ENCODE measurements around the gene GCNT2. TPM values are rescaled to one million over a fixed set of nuclear protein-coding genes. Genes with fewer than 3 reads are reported as not detected.

The GCNT2 gene
- total RNA-seq, 1 experiment from 2014 or later, result 51.2 TPM

GRCh38 chr6:10589429-10589727 is 68.2 kb downstream of the GCNT2 start:
- peaks cover 63% of the 10 kb centered on the region for H3K4me1 Mint-ChIP-seq
- ChIA-PET POLR2A (interaction anchor here (0.6 to 1.6 kb wide), 2 partner anchors 29 to 68 kb away, joined by 3 read pairs; partner anchors contain the start of gene GCNT2), CTCF (no interaction called here)
- ATAC-seq (no peak), DNase-seq (ENCODE audit: low spot score) (no peak)
- TF ChIP-seq AFF4 (CRISPR knock-in tag; IDR thresholded peaks at IDR 0.05; ENCODE audit: borderline replicate concordance) (no peak), EMX1 (CRISPR knock-in tag; IDR thresholded peaks at IDR 0.05) (no peak), CREM (CRISPR knock-in tag; IDR thresholded peaks at IDR 0.05) (no peak), MYBL2 (CRISPR knock-in tag; IDR thresholded peaks at IDR 0.05) (no peak), ZNF671 (CRISPR knock-in tag; IDR thresholded peaks at IDR 0.05) (no peak), NFATC4 (CRISPR knock-in tag; IDR thresholded peaks at IDR 0.05) (no peak), TEAD4 (CRISPR knock-in tag; IDR thresholded peaks at IDR 0.05) (no peak), RELA (CRISPR knock-in tag; IDR thresholded peaks at IDR 0.05; ENCODE audit: borderline replicate concordance) (no peak), TP53 (CRISPR knock-in tag; IDR thresholded peaks at IDR 0.05) (no peak), ZNF232 (CRISPR knock-in tag; IDR thresholded peaks at IDR 0.05) (no peak), NR1H2 (CRISPR knock-in tag; IDR thresholded peaks at IDR 0.05) (no peak), ZNF512 (CRISPR knock-in tag; IDR thresholded peaks at IDR 0.05; ENCODE audit: borderline replicate concordance) (no peak), ZBTB21 (CRISPR knock-in tag; IDR thresholded peaks at IDR 0.05; ENCODE audit: borderline replicate concordance) (no peak), ESRRA (CRISPR knock-in tag; IDR thresholded peaks at IDR 0.05; ENCODE audit: borderline replicate concordance) (no peak), CTCF (IDR thresholded peaks at IDR 0.05) (no peak)
- TF ChIP-seq, protein P1, sequence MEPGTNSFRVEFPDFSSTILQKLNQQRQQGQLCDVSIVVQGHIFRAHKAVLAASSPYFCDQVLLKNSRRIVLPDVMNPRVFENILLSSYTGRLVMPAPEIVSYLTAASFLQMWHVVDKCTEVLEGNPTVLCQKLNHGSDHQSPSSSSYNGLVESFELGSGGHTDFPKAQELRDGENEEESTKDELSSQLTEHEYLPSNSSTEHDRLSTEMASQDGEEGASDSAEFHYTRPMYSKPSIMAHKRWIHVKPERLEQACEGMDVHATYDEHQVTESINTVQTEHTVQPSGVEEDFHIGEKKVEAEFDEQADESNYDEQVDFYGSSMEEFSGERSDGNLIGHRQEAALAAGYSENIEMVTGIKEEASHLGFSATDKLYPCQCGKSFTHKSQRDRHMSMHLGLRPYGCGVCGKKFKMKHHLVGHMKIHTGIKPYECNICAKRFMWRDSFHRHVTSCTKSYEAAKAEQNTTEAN (CRISPR knock-in tag; IDR thresholded peaks at IDR 0.05), result no peak
- TF ChIP-seq, protein P2, sequence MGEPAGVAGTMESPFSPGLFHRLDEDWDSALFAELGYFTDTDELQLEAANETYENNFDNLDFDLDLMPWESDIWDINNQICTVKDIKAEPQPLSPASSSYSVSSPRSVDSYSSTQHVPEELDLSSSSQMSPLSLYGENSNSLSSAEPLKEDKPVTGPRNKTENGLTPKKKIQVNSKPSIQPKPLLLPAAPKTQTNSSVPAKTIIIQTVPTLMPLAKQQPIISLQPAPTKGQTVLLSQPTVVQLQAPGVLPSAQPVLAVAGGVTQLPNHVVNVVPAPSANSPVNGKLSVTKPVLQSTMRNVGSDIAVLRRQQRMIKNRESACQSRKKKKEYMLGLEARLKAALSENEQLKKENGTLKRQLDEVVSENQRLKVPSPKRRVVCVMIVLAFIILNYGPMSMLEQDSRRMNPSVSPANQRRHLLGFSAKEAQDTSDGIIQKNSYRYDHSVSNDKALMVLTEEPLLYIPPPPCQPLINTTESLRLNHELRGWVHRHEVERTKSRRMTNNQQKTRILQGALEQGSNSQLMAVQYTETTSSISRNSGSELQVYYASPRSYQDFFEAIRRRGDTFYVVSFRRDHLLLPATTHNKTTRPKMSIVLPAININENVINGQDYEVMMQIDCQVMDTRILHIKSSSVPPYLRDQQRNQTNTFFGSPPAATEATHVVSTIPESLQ (CRISPR knock-in tag; IDR thresholded peaks at IDR 0.05), result no peak
- peaks cover 6% of the 10 kb centered on the region for H3K36me3 Mint-ChIP-seq
- no peaks in the 10 kb centered on the region for H3K27me3 Mint-ChIP-seq (ENCODE audit: low read depth)
- H3K27ac Mint-ChIP-seq, result no peak overlapping the region
- no peak overlapping the region for H3K4me3 Mint-ChIP-seq
- H3K9me3 Mint-ChIP-seq, result no peaks in the 10 kb centered on the region
